ENCODE data around the gene PPFIBP1. TPM values are rescaled to one million over a fixed set of nuclear protein-coding genes. Genes with fewer than 3 reads are reported as not detected.

Gene PPFIBP1
- total RNA-seq, 1 donor from 2014 or later = 81.5 TPM

- no peak for DNase-seq (ENCODE audit: low read depth)
- no peak for TF ChIP-seq CTCF (conservative IDR thresholded peaks at IDR 0.05; ENCODE audit: low read depth, low read length)
- H3K4me3 ChIP-seq (ENCODE audit: low read depth, low read length) = no peak overlapping the region
Observed at GRCh38 chr12:27602516-27602915, 78.5 kb downstream of the PPFIBP1 start.

- no peak for TF ChIP-seq CTCF (conservative IDR thresholded peaks at IDR 0.05; ENCODE audit: low read depth, low read length)
- no peak for DNase-seq (ENCODE audit: low read depth)
- no peak overlapping the region for H3K4me3 ChIP-seq (ENCODE audit: low read depth, low read length)
Observed at GRCh38 chr12:27604431-27604830, 80.4 kb downstream of the PPFIBP1 start.

- H3K4me3 ChIP-seq (ENCODE audit: low read depth, low read length) = no peak overlapping the region
- no peak for DNase-seq (ENCODE audit: low read depth)
- no peak for TF ChIP-seq CTCF (conservative IDR thresholded peaks at IDR 0.05; ENCODE audit: low read depth, low read length)
Observed at GRCh38 chr12:27606986-27607385, 83.0 kb downstream of the PPFIBP1 start.

GRCh38 chr12:27607591-27607990 is 83.6 kb downstream of the PPFIBP1 start:
- DNase-seq (ENCODE audit: low read depth) = no peak
- no peak for TF ChIP-seq CTCF (conservative IDR thresholded peaks at IDR 0.05; ENCODE audit: low read depth, low read length)
- no peak overlapping the region for H3K4me3 ChIP-seq (ENCODE audit: low read depth, low read length)

GRCh38 chr12:27608890-27609289 is 84.9 kb downstream of the PPFIBP1 start:
- DNase-seq (ENCODE audit: low read depth) = no peak
- no peak for TF ChIP-seq CTCF (conservative IDR thresholded peaks at IDR 0.05; ENCODE audit: low read depth, low read length)
- H3K4me3 ChIP-seq (ENCODE audit: low read depth, low read length) = no peak overlapping the region

- DNase-seq (ENCODE audit: low read depth) = no peak
- no peak overlapping the region for H3K4me3 ChIP-seq (ENCODE audit: low read depth, low read length)
- TF ChIP-seq CTCF (conservative IDR thresholded peaks at IDR 0.05; ENCODE audit: low read depth, low read length) = no peak
Observed at GRCh38 chr12:27610374-27610773, 86.4 kb downstream of the PPFIBP1 start.

GRCh38 chr12:27614386-27614785 is 90.4 kb downstream of the PPFIBP1 start:
- H3K4me3 ChIP-seq (ENCODE audit: low read depth, low read length) = no peak overlapping the region
- no peak for DNase-seq (ENCODE audit: low read depth)
- no peak for TF ChIP-seq CTCF (conservative IDR thresholded peaks at IDR 0.05; ENCODE audit: low read depth, low read length)
